Urinary bladder (tissue), 4 donors: Measurements from ENCODE around the gene CREB5. TPM values are rescaled to one million over a fixed set of nuclear protein-coding genes. Genes with fewer than 3 reads are reported as not detected.

ENCODE experiments used
- DNase-seq: peaks from one replicate; pipeline ENCODE4 v3.0.0-alpha.2; 2015; ENCODE audit errors: extremely low spot score
- H3K27ac ChIP-seq: one replicate; pipeline ENCODE4 v1.5.1; 2013; ENCODE audit warnings: low read depth, mild to moderate bottlenecking, moderate library complexity
- H3K36me3 ChIP-seq: one replicate; pipeline ENCODE4 v1.6.1; 2013; ENCODE audit warnings: mild to moderate bottlenecking, moderate library complexity; ENCODE audit not compliant: insufficient read depth
- H3K4me1 ChIP-seq: one replicate; pipeline ENCODE4 v1.6.1; 2013; ENCODE audit warnings: mild to moderate bottlenecking, moderate library complexity; ENCODE audit not compliant: insufficient read depth
- H3K4me3 ChIP-seq: one replicate; pipeline ENCODE4 v1.5.1; 2013; ENCODE audit warnings: low read depth, low read length
- WGBS: extraction: QIAGEN DNeasy Blood & Tissue Kit; methylation state at CpG from one replicate; pipeline ENCODE4 v1.1.7; 2013; 5-methylcytosine and 5-hydroxymethylcytosine counted together
- polyA plus RNA-seq: library from polyadenylated mRNA; stranded (reverse); fragments of 200-250 nt; gene quantifications from one replicate; pipeline ENCODE4 v1.2.3, GENCODE V29; 2013
- total RNA-seq: library from RNA; depleted of rRNA; stranded (reverse); fragments of >200 nt; gene quantifications from one replicate; pipeline ENCODE4 v1.2.3, GENCODE V29; 2014
- donor health status: healthy with polysubstance abuse.
- donor health status: healthy.

The CREB5 gene
- total and polyA plus RNA-seq, 2 donors, result 6.5 to 53.5 TPM

DNA sequence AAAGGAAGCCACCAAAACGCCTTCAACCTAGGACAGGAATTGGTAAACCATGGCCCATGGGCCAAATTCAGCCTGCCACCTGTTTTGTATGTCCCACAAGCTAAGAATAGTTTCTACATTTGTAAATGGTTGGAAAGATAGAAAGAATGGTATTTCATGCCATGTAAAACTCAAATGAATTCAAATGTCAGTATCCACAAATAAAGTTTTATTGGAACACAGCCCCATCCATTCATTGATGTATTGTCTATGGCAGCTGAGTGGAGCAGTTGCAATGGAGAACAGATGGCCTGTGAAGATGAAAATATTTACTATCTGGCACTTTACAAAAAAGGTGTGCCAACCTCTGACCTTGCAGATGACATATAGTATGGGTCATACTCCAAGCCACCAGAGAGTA is 236.9 kb downstream of the CREB5 start:
- DNase-seq, result no peak
- WGBS, result 91% methylated on average over 1 of the region's 1 CpG
- Histone ChIP-seq H3K4me3 (no peak overlapping the region), H3K36me3 (no peaks in the 10 kb centered on the region), H3K4me1 (no peaks in the 10 kb centered on the region), H3K27ac (no peak overlapping the region)

DNA sequence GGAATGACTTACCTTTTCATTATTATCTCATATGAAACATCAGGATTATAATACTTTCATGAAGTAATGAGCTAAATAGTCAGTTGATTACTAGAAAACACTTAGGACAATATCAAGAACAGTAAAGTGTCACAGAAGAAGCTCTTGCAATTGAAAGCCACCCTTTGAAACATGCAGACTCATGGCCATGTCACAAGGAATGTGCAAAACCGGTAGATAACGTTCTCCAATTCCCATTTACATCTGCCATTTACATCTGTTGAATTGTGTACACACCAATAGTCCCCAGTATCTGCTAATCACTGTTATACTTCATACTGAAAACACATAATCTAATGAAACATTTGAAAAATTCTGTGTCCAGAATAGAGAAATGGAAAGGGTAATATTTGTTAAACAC is 237.5 kb downstream of the CREB5 start:
- no peak for DNase-seq
- WGBS, result 82% methylated on average over 2 of the region's 2 CpGs
- Histone ChIP-seq H3K4me1 (no peaks in the 10 kb centered on the region), H3K36me3 (no peaks in the 10 kb centered on the region), H3K27ac (no peak overlapping the region), H3K4me3 (no peak overlapping the region)

DNA sequence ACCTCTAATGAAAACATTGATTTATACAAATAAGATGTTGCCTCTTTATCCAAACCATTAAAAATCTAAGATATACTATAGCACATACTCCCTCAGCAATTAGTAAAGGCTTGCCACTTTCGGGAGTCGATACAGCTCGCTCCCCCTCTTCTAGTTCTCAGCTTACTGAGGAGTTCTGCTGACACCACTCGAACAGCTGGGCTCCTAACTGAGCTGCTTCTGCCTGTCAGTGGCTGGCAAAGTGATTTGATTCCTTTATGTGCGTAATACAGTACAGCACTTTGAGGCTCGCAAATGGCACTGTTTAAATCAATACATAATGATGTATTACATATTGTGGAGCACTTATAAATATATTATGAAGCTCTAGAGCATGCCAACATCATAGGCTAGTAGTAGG is 241.8 kb downstream of the CREB5 start:
- Histone ChIP-seq H3K4me3 (no peak overlapping the region), H3K36me3 (no peaks in the 10 kb centered on the region)
- WGBS, result 88% methylated on average over 6 of the region's 6 CpGs

DNA sequence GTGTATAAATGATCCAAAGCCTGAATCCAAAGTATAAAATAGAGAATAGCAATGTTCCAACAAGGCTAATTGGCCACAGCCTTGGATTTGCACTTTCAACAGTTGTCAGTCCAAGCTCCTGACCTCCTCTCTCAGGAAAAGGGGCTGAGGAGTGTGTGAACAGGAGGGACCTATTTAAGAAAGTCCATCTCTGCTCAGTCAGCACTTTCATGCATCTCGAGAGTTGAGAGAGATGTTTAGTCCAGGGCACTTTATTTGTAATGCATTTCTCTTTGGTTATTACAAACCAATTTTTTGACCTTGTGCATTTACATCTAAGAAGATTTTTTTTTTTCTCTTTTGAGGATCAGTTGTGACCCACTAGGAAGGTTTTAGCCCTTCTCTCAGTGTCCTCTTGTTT is 244.2 kb downstream of the CREB5 start:
- 89% methylated on average over 1 of the region's 1 CpG for WGBS
- Histone ChIP-seq H3K27ac (no peak overlapping the region), H3K4me3 (no peak overlapping the region), H3K4me1 (no peaks in the 10 kb centered on the region), H3K36me3 (no peaks in the 10 kb centered on the region)
- DNase-seq, result no peak

More for the DNA sequence above, 241.8 kb downstream of the CREB5 start:
- Histone ChIP-seq H3K4me1 (no peaks in the 10 kb centered on the region), H3K27ac (no peak overlapping the region)
- DNase-seq, result no peak

DNA sequence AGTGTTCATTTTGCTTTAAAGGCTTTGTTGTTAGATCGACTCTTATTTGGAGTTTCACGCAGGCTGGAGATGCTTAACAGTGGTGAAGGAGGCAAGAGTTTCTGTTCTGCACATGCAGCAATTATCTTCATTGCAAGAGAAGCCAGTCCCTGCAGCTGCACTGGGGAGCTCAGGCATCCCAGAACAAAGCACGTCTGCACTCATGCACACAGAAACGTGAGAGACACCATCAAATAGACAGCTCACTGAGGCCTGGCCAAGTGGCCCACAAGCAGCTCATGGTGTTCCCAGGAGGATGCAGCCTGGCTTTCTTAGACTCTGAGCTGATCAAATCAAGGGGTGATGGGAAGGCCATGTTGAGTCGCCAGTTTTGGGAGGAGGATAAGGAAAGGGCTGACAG is 246.1 kb downstream of the CREB5 start:
- no peak overlapping the region for H3K4me3 ChIP-seq
- no peak overlapping the region for H3K27ac ChIP-seq
- 79% methylated on average over 5 of the region's 5 CpGs for WGBS
- no peaks in the 10 kb centered on the region for H3K36me3 ChIP-seq
- H3K4me1 ChIP-seq, result no peaks in the 10 kb centered on the region
- no peak for DNase-seq

DNA sequence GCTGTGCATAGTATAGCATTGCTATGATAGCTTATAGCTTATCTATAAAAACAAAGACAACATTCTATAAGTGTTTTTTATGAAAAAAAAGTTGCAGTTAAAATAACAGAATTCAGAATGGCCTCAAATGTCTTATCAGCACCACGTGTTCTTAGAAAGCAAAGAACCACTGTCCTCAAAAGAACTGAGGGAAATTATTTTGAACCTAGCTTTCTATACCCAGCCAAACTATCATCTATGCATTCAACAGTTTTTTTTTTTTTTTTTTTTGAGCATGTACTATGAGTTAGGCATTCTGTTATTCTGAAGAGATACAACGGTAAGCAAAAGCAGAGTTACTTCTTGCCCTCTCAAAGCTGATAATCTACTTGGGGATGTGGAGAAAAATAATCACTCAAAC is 247.8 kb downstream of the CREB5 start:
- no peaks in the 10 kb centered on the region for H3K4me1 ChIP-seq
- no peak overlapping the region for H3K27ac ChIP-seq
- no peaks in the 10 kb centered on the region for H3K36me3 ChIP-seq
- H3K4me3 ChIP-seq, result no peak overlapping the region
- 94% methylated on average over 2 of the region's 2 CpGs for WGBS
- DNase-seq, result no peak

DNA sequence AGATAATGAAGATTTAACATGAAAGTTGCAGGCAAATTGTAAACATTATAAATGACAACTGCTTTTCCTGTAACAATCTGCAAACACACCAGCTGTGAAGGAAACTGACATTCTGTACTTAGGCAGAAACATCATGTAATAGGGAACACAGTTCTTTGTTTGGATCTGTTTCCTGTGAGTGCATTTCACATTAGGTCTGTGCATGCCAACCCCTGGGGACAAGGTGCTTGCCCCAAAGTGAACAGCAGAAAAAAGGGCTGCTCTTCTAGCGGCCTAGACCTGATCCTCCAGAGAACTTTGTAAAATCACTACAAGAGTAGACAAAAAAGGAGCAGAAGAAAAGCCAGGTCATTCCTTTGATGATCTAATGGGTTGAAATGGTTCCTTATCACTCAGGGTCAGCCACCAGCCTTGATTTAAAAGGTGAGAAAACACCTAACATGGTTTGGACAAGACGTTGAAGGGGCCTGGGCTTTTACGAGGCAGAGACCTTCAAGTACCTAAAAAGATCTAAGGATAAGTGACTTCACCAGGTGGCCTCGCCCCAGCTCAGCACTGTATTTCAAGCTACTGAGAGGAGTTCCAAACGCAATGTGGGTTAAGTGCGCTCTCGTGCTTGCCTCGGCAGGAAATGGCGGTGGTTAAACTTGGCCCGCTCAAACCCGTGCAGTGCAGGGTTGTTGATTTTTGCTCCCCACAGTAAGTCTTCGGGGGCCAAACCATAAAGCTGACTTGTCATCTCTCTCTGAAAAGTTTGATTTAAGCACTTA is 249.7 kb downstream of the CREB5 start:
- Histone ChIP-seq H3K27ac (no peak overlapping the region), H3K4me1 (no peaks in the 10 kb centered on the region), H3K36me3 (no peaks in the 10 kb centered on the region), H3K4me3 (no peak overlapping the region)
- WGBS, result 72% methylated on average over 12 of the region's 12 CpGs
- DNase-seq, result no peak

DNA sequence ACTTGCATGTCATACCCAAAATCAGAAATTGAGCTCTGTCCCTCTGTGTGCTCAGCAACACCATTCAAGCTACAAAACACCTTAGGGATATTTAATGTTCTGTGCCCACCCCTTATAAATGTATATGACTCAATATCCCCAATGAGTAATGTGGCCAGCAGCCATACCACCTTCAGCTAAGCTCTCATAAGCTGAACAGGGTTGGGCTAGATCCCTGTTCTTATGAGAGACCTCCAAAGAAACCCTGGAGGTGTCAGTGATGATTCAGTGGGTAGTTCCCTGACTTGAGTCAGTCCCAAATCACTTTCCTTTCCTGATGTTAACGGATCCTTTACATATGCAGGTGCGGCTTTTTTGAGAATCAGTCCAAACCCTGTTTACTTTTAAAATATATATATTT is 253.8 kb downstream of the CREB5 start:
- Histone ChIP-seq H3K4me1 (no peaks in the 10 kb centered on the region), H3K4me3 (no peak overlapping the region), H3K36me3 (no peaks in the 10 kb centered on the region), H3K27ac (no peak overlapping the region)
- WGBS, result 94% methylated on average over 2 of the region's 2 CpGs
- DNase-seq, result no peak

DNA sequence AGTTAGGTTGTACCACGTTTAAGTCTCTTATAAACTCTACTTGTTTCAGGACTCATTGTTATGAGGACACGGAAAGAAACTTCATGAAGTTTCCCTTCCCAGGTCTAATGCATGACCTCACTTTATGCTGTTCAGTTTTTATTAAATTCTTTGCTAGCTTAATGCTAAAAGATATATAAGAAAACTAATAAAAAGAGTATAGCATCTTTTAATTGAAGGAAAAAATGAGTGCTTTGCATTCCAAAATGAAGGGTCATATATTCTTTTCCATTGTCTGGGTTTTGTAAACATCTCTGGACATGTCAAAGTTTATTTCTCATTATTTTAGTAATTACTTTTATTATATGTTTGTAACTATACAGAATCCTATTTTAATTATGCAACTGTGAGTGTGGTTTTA is 255.8 kb downstream of the CREB5 start:
- DNase-seq, result no peak
- WGBS, result 84% methylated on average over 2 of the region's 2 CpGs
- Histone ChIP-seq H3K27ac (no peak overlapping the region), H3K36me3 (no peaks in the 10 kb centered on the region), H3K4me1 (no peaks in the 10 kb centered on the region), H3K4me3 (no peak overlapping the region)

DNA sequence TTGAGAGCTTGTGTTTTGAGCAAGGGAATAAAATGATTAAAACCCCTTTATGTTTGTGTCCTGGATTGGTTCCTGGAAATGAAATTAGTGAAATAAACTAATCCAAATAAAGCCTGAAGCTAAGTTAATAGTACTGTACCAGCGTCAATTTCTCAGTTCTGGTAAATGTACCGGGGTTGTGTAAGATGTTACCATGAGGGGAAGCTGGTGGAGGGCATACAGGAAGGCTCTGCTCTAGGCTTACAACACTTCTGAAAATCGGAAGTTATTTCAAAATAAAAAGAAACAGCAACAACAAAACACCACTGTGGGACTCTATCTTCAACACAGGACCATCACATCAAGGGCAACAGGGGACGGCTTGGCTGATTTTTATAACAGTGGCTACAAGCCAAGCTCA is 257.0 kb downstream of the CREB5 start:
- no peaks in the 10 kb centered on the region for H3K4me1 ChIP-seq
- no peaks in the 10 kb centered on the region for H3K36me3 ChIP-seq
- no peak for DNase-seq
- no peak overlapping the region for H3K4me3 ChIP-seq
- H3K27ac ChIP-seq, result no peak overlapping the region
- 60% methylated on average over 4 of the region's 4 CpGs for WGBS

DNA sequence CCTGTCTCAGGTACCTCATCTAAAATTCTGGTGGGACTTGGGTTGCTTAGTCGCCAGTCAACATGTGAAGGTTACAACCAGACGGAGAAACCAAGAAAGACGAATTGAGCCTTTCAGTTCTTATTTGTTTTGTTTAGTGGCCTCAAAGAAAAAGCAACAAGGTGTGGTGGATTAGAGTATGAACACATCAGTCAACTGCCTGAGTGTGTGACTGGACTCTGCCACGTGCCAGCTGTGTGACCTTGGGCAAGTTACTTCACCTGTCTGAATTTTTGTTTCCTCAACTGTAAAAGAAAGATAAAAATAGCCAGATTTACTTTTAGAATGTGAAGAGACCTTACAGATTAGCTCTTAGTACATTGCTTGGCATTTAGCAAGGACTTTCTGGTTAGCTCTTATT is 259.2 kb downstream of the CREB5 start:
- H3K27ac ChIP-seq, result no peak overlapping the region
- no peak overlapping the region for H3K4me3 ChIP-seq
- no peak for DNase-seq
- H3K36me3 ChIP-seq, result no peaks in the 10 kb centered on the region
- 91% methylated on average over 4 of the region's 4 CpGs for WGBS
- H3K4me1 ChIP-seq, result no peaks in the 10 kb centered on the region

DNA sequence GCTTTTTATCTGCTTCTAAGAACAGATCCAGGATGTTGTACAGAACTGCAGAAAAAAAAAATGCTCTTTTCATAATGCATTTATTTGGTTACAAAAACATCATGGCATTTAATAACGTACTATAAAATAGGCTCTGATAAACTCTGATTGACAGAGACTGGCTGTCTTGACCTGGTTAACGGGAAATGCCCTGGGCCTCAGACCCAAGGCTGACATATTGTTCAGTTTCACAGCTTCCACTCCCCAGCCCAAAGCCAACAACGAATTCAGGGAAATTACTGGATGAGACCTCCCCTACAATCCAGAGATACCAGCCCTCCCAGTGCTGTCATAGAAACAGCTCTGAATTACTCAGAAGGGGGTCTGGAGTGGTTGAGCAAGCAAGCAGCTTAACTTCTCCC is 260.1 kb downstream of the CREB5 start:
- 75% methylated on average over 3 of the region's 3 CpGs for WGBS
- H3K27ac ChIP-seq, result no peak overlapping the region
- H3K36me3 ChIP-seq, result no peaks in the 10 kb centered on the region
- H3K4me1 ChIP-seq, result no peaks in the 10 kb centered on the region
- no peak for DNase-seq
- no peak overlapping the region for H3K4me3 ChIP-seq

DNA sequence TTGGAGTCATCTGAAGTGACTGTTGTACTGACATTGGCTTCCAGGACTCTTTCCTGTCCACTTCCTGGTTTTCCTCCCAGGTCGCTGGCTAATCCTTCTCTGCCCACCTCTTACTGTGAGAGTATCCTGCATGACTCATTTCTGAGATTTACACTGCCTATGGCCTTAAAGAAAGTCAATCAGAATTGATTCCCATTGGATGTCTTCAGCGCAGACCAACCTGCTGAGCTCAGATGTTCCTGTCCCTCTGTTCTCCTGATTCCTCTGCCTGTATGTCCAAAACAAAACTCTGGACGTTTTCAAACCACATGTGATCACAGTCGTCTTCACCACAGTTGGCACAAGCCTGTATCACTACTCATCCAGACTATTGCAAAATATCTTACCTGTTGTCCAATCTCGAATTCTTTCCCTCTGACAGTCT is 262.1 kb downstream of the CREB5 start:
- no peak overlapping the region for H3K4me3 ChIP-seq
- WGBS, result 81% methylated on average over 5 of the region's 5 CpGs
- no peaks in the 10 kb centered on the region for H3K4me1 ChIP-seq
- DNase-seq, result no peak
- H3K27ac ChIP-seq, result no peak overlapping the region
- no peaks in the 10 kb centered on the region for H3K36me3 ChIP-seq

DNA sequence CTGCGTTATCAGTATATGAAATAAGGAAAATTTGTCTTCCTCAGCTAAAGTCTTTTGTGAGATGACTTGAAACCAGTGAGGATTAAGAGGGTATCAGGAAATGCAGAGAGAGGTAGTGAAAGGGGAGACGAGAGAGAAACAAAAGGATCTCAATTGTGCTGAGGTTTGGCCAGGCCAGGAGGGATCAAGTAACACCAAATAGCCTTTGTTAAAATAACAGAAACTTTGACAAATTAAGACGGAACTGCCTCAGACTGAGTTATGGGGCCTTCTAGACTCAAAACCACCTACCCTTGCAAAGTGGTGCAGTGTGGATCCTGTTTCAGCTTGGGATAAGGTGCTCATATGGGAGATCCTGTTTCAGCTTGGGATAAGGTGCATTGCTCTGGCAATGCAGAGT is 263.1 kb downstream of the CREB5 start:
- Histone ChIP-seq H3K4me3 (no peak overlapping the region), H3K4me1 (no peaks in the 10 kb centered on the region), H3K36me3 (no peaks in the 10 kb centered on the region), H3K27ac (no peak overlapping the region)
- DNase-seq, result no peak
- WGBS, result 86% methylated on average over 3 of the region's 3 CpGs

DNA sequence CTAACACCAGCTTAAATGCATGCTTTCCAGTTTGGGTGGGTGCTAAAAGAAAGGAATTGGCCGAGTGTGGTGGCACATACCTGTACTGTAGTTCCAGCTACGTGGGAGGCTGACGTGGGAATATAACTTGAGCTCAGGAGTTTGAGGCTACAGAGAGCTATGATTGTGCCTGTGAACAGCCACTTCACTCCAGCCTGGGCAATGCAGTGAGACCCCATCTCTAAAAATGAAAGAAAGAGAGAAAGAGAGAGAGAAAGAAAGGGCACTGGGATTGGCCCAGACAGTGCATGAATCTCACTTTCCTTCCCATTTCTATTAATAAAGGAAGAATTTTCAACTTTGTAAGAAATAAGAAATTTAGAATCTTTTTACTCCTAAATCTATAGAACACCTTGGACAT is 265.4 kb downstream of the CREB5 start:
- Histone ChIP-seq H3K27ac (no peak overlapping the region), H3K4me1 (no peaks in the 10 kb centered on the region), H3K4me3 (no peak overlapping the region), H3K36me3 (no peaks in the 10 kb centered on the region)
- WGBS, result 97% methylated on average over 3 of the region's 3 CpGs
- no peak for DNase-seq
